NCI-H446 treated with DMSO at 0.1 percent for 48 hours (cell line): ENCODE measurements around the gene IER2.

Source experiments
- DNase-seq: peaks from one replicate; lab custom pipeline; 2025; lab: John Stamatoyannopoulos, UW

Gene IER2

GRCh38 chr19:13119627-13120026 lies 30.6 kb upstream of the IER2 start:
- no peak for DNase-seq

- DNase-seq, result no peak
These were observed 30.2 kb upstream of the IER2 start for GRCh38 chr19:13120031-13120430.

- no peak for DNase-seq
These were observed 29.4 kb upstream of the IER2 start for GRCh38 chr19:13120817-13121216.

GRCh38 chr19:13121551-13122274 lies 28.5 kb upstream of the IER2 start:
- no peak for DNase-seq

- no peak for DNase-seq
These were observed 27.8 kb upstream of the IER2 start for GRCh38 chr19:13122275-13122878.

GRCh38 chr19:13122980-13123957 lies 26.9 kb upstream of the IER2 start:
- no peak for DNase-seq

- DNase-seq, result no peak
These were observed 23.2 kb upstream of the IER2 start for GRCh38 chr19:13127051-13127450.

- no peak for DNase-seq
These were observed 22.2 kb upstream of the IER2 start for GRCh38 chr19:13127811-13128575.

GRCh38 chr19:13128583-13128982 lies 21.6 kb upstream of the IER2 start:
- DNase-seq, result no peak

GRCh38 chr19:13129384-13129783 lies 20.8 kb upstream of the IER2 start:
- no peak for DNase-seq

- no peak for DNase-seq
These were observed 19.2 kb upstream of the IER2 start for GRCh38 chr19:13130886-13131490.

GRCh38 chr19:13132471-13133180 lies 17.6 kb upstream of the IER2 start:
- DNase-seq, result no peak

- DNase-seq, result no peak
These were observed 16.9 kb upstream of the IER2 start for GRCh38 chr19:13133241-13133870.

GRCh38 chr19:13134626-13135025 lies 15.6 kb upstream of the IER2 start:
- no peak for DNase-seq

GRCh38 chr19:13135068-13136062 lies 14.8 kb upstream of the IER2 start:
- no peak for DNase-seq

GRCh38 chr19:13137290-13137794 lies 12.9 kb upstream of the IER2 start:
- DNase-seq, result no peak

- DNase-seq, result no peak
These were observed 11.9 kb upstream of the IER2 start for GRCh38 chr19:13138171-13138915.

GRCh38 chr19:13138916-13139198 lies 11.4 kb upstream of the IER2 start:
- DNase-seq, result no peak
